Activated naive CD4-positive, alpha-beta T cell treated with anti-CD3 and anti-CD28 coated beads, Interleukin-2, amount 50 U/mL, for 24 hours (primary cell): ENCODE measurements around the gene CCDC92.

Experiments used
- H3K27ac Mint-ChIP-seq: one replicate; pipeline ENCODE4 v1.8.0; 2021; ENCODE audit warnings: mild to moderate bottlenecking, mixed read lengths
- H3K27me3 Mint-ChIP-seq: one replicate; pipeline ENCODE4 v1.8.0; 2021; ENCODE audit warnings: mixed read lengths
- H3K36me3 Mint-ChIP-seq: one replicate; pipeline ENCODE4 v1.8.0; 2021; ENCODE audit warnings: mixed read lengths
- H3K4me1 Mint-ChIP-seq: one replicate; pipeline ENCODE4 v1.8.0; 2021; ENCODE audit warnings: mixed read lengths
- H3K4me3 Mint-ChIP-seq: one replicate; pipeline ENCODE4 v1.8.0; 2021; ENCODE audit warnings: mild to moderate bottlenecking, mixed read lengths
- H3K9me3 Mint-ChIP-seq: one replicate; pipeline ENCODE4 v1.8.0; 2021; ENCODE audit warnings: mixed read lengths

Gene CCDC92

DNA sequence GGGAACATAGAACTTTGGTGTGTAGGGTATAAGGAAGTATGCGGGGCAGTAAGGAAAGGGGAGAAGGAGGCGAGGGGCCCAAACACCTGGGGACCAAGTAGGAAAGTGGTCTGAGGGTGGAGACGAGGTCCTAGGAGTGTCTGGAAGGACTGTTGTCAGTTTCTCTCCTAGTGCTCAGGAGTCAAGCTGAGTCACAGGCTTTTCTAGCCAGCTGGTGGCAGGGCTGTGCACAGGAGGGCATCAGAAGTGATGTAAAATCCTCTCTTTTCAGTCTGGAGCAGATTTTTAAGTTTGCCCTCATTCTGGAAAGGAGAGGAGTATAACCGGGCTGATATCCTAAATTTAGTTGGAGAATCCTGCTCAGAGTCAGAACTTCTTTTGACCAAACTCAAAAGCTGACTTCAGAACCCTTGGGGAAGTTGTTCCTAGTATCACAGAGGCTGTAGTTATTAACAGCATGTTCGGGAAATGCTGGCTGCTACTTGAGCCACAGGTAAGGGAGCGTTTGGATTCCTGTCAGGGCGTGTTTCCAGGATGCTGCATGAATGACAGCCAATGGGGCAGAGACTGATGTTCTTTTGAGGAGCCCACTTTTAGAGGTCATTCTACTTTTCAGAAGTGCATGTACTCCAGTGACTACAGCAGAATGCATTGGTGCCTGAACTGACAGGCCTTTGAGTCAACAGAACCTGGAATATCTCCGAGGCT, 19.6 kb upstream of the CCDC92 start:
- Mint-ChIP-seq H3K36me3 (peaks cover 25% of the 10 kb centered on the region), H3K9me3 (no peaks in the 10 kb centered on the region), H3K4me1 (peaks cover 52% of the 10 kb centered on the region), H3K27me3 (no peaks in the 10 kb centered on the region), H3K27ac (no peak overlapping the region), H3K4me3 (no peak overlapping the region)

DNA sequence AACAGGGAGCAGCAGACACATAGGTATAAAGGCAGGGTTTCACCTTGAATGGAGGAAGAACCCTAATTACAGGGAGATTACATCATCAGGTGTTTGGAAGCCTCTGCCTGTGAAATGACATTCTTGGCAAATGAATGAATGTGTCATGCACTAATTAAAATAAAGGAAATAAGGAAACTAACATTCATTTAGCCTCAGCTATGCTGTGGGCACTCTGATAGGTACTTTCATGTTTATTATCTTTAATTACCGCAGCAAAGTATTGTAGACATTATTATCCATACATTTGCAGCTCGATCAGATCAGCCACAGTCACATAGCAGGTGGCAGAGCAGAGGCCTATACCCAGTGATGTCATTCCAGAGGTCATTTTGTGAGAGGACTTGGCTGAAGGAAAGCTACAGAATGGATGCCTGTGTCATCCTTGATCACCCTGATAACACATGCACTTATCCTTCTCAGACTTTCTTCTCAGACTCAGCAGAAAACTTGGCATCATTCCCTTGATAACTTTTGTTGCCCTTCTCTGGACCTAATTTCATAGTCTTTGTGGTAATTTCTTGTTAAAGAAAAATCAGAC, 18.8 kb upstream of the CCDC92 start:
- Mint-ChIP-seq H3K4me3 (no peak overlapping the region), H3K27ac (no peak overlapping the region), H3K36me3 (peaks cover 25% of the 10 kb centered on the region), H3K27me3 (no peaks in the 10 kb centered on the region), H3K4me1 (peaks cover 50% of the 10 kb centered on the region), H3K9me3 (no peaks in the 10 kb centered on the region)

DNA sequence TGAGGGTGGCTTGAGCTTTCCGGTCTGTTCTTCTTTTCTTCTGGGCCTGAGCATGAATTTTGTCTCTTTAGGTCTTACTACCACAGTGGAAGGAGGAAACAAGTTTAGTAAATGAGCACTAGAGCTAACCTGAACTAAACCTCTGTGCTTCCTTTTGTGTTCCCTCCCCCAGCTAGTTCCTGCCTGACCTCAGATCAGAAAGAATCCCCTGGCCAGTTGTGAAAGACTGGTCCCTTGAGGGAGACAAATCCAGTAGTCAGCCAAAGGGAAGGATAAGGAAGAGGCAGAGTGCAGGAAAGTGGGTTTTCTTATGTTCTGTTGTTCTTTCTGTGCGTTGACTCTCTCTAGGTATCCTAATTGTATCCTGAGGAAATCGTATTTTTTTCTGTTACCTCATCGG, 17.9 kb upstream of the CCDC92 start:
- Mint-ChIP-seq H3K4me1 (peaks cover 40% of the 10 kb centered on the region), H3K9me3 (no peaks in the 10 kb centered on the region), H3K36me3 (peaks cover 21% of the 10 kb centered on the region), H3K27me3 (no peaks in the 10 kb centered on the region), H3K4me3 (no peak overlapping the region), H3K27ac (no peak overlapping the region)

DNA sequence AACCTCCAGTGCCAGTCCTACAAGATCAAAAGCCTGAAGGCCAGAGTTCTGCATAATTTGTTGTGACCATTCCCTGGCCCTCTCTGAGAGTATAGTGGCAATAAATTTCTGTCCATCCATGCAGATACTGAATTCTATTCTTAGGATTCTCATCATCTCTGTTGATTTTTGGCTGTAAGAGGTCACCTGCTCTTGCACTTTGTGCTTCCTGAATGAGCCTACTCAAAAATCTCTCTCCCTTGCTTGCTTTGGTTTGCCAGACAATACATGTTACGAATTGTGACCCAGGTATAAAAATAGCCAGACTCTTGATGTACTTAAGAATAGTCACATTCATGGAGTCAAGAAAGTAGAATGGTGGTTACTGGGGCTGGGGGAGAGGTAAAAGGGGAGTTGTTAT, 17.1 kb upstream of the CCDC92 start:
- peaks cover 19% of the 10 kb centered on the region for H3K36me3 Mint-ChIP-seq
- H3K9me3 Mint-ChIP-seq = no peaks in the 10 kb centered on the region
- peaks cover 37% of the 10 kb centered on the region for H3K4me1 Mint-ChIP-seq
- no peak overlapping the region for H3K4me3 Mint-ChIP-seq
- no peak overlapping the region for H3K27ac Mint-ChIP-seq
- no peaks in the 10 kb centered on the region for H3K27me3 Mint-ChIP-seq

GRCh38 chr12:123989168-123989567, 16.5 kb upstream of the CCDC92 start:
- Mint-ChIP-seq H3K9me3 (no peaks in the 10 kb centered on the region), H3K27me3 (no peaks in the 10 kb centered on the region), H3K36me3 (peaks cover 19% of the 10 kb centered on the region), H3K4me3 (no peak overlapping the region), H3K27ac (no peak overlapping the region), H3K4me1 (peaks cover 38% of the 10 kb centered on the region)

DNA sequence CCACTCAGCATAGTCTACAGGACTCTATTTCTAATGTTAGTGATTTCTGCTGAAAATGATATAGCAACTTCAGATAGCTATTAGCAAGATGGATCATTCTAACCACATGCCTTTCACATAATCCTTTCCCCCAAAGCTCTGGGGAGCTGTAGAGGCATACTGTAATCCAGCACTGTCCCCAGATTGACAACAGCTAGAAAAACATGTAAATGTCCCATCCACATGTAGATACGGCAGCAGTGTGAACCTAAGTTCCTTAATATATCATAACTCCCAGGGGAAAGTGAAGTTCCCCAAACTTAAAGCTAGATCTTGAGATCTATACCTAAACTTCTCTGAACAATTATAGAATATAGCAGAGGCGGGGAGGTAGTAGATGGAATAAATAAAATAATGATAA, 14.4 kb upstream of the CCDC92 start:
- peaks cover 38% of the 10 kb centered on the region for H3K4me1 Mint-ChIP-seq
- H3K27ac Mint-ChIP-seq = no peak overlapping the region
- no peak overlapping the region for H3K4me3 Mint-ChIP-seq
- H3K27me3 Mint-ChIP-seq = no peaks in the 10 kb centered on the region
- H3K36me3 Mint-ChIP-seq = peaks cover 17% of the 10 kb centered on the region
- H3K9me3 Mint-ChIP-seq = no peaks in the 10 kb centered on the region

GRCh38 chr12:123986374-123986965, 13.8 kb upstream of the CCDC92 start:
- peaks cover 14% of the 10 kb centered on the region for H3K36me3 Mint-ChIP-seq
- no peaks in the 10 kb centered on the region for H3K9me3 Mint-ChIP-seq
- H3K27me3 Mint-ChIP-seq = no peaks in the 10 kb centered on the region
- H3K4me1 Mint-ChIP-seq = peaks cover 34% of the 10 kb centered on the region
- no peak overlapping the region for H3K4me3 Mint-ChIP-seq
- H3K27ac Mint-ChIP-seq = no peak overlapping the region

GRCh38 chr12:123984903-123985302, 12.3 kb upstream of the CCDC92 start:
- no peaks in the 10 kb centered on the region for H3K27me3 Mint-ChIP-seq
- H3K4me1 Mint-ChIP-seq = peaks cover 29% of the 10 kb centered on the region
- H3K9me3 Mint-ChIP-seq = no peaks in the 10 kb centered on the region
- H3K36me3 Mint-ChIP-seq = peaks cover 11% of the 10 kb centered on the region
- no peak overlapping the region for H3K27ac Mint-ChIP-seq
- H3K4me3 Mint-ChIP-seq = no peak overlapping the region

DNA sequence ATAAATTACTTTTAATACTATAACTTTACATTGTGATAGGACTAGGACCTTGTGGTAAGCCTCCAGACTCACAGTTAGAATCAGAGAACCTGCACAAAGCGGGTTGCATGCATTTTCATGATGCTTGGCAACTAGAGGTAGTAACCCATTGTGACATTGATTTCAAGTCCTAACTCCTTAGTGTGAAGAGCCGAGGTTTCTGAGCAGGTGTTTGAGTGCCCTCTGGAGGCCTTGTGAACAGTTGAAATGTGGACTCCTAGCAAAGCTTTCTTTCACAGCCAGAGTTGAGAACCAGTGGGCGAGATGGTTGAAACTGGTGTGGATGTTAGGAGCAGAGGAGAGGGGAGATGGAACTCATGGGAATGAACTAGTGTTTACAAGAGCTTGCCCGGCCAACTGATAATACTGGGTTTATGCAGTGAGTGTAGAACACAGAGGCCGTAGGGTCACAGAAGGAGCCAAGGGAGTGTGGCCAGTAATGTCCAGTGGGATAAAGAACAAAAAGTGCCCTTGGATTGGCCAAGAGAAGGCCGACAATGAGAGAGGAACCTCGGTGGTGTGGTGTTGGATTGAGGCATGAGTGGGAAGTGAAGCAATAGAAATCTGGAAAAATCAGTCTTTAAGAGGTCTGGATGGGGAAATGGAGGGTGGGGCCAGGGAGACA, 11.3 kb upstream of the CCDC92 start:
- Mint-ChIP-seq H3K27ac (peak overlapping the region; percentile 91), H3K4me1 (peaks cover 32% of the 10 kb centered on the region), H3K36me3 (peaks cover 11% of the 10 kb centered on the region), H3K4me3 (no peak overlapping the region), H3K27me3 (no peaks in the 10 kb centered on the region), H3K9me3 (no peaks in the 10 kb centered on the region)

- Mint-ChIP-seq H3K4me1 (peaks cover 31% of the 10 kb centered on the region), H3K36me3 (peaks cover 3% of the 10 kb centered on the region), H3K27ac (no peak overlapping the region)
Measured at GRCh38 chr12:123982269-123982668, 9.6 kb upstream of the CCDC92 start.

GRCh38 chr12:123979566-123979965, 6.9 kb upstream of the CCDC92 start:
- Mint-ChIP-seq H3K27ac (no peak overlapping the region), H3K4me3 (no peak overlapping the region), H3K4me1 (peaks cover 38% of the 10 kb centered on the region), H3K27me3 (no peaks in the 10 kb centered on the region), H3K9me3 (no peaks in the 10 kb centered on the region), H3K36me3 (peaks cover 12% of the 10 kb centered on the region)

More at GRCh38 chr12:123982269-123982668, 9.6 kb upstream of the CCDC92 start:
- Mint-ChIP-seq H3K27me3 (no peaks in the 10 kb centered on the region), H3K4me3 (no peak overlapping the region), H3K9me3 (no peaks in the 10 kb centered on the region)

DNA sequence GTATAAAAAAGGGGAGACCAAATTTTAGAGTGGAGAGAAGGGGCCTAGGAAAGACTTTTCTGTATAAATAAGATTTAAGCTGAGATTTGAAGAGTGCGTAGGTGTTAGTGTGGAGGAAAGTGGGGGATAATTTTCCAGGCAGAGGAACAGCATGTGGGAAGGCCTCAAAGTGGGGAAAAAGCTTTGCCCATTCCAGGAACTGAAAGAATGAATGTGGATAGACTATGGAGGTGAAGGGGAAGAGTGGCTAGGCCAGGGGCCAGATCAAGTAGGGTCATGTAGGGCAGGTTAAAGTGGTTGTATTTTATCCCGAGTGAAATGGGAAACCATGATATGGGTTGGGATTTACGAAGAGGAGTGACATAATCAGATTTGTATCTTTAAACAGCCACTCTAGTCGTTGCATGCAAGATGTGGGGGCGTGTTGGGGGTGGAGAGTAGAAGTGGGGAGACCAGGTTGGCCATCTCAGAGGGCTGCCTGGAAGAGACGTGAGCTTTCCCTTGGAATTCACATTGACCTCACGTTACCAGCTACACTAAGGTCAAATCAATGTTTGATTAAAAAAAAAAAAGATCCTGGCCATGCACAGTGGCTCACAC, 3.7 kb upstream of the CCDC92 start:
- H3K27ac Mint-ChIP-seq = no peak overlapping the region
- peaks cover 10% of the 10 kb centered on the region for H3K36me3 Mint-ChIP-seq
- no peak overlapping the region for H3K4me3 Mint-ChIP-seq
- H3K9me3 Mint-ChIP-seq = no peaks in the 10 kb centered on the region
- H3K4me1 Mint-ChIP-seq = peaks cover 43% of the 10 kb centered on the region
- H3K27me3 Mint-ChIP-seq = no peaks in the 10 kb centered on the region

DNA sequence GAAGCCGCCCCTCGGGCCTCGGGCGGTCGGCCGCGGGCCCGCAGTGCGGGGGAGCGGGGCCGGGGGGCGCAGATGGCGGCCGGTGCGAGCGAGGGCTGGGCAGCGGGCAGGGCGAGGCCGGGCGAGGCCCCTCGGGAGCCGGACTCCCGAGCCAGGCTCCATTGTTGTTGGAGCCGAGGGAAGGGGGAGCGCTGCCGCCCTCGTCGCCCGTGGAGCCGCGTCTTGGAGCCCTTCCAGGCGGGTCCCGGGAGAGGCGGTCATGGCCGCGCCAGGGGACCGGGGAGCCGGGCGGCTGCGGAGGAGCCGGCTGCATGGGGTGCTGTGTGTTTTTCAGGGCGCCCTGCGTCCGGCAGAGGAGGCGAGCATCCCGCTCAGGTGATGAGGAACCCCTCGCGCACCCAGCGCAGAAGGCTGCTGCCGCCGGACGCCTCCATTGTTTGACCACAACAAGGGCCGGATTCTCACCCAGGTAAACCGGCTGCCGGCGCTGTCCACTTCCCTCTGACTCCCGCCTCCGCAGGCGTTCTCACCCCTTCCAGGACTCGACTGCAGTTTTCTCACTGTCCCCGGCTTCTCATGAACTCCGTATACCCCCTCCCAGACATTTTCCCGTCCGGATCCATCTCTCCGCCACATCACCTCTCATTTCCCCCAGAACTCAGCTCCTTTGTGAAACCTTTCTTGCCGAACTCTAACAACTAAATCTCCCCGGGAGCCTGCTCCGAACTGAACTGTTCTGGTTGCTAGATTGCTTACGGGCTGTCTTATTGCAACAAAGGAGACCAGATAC, 1.1 kb upstream of the CCDC92 start:
- H3K4me3 Mint-ChIP-seq = peak overlapping the region; percentile 90
- H3K36me3 Mint-ChIP-seq = peaks cover 9% of the 10 kb centered on the region
- peaks cover 57% of the 10 kb centered on the region for H3K4me1 Mint-ChIP-seq
- no peaks in the 10 kb centered on the region for H3K27me3 Mint-ChIP-seq
- no peaks in the 10 kb centered on the region for H3K9me3 Mint-ChIP-seq
- H3K27ac Mint-ChIP-seq = peak overlapping the region; percentile 85

DNA sequence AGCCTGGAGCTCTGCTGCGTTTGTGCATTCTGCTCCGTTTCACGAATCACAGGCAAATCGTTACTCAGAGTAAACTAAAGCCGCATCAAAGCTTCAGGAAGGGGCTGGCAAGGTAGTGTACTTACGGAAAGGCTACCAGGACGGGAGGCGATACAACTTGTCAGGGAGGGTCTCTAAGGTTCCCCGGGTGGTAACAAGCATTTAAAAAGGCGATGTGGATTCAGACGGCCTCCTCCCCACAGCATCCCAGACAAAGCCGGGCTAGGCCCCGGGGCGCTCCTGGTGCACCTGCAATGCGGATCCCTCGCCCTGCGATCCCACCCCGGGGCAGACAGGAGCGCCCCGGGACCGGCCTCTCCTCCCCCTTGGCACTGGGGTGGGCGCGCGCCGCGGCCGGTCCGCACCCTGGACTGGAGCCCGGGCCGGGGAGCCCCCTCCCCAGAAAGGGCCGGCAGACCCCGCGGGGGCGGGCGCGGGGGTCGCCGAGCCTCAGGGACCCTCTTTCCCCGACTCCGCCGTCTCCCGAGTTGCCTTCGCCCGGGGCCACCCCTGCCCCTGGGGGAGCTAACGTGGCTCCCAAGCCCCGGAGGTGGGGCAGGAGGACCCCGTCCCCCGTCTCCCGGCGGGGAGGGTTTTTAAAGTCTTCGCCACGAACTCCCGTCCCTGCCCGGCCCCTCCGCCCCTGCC, 718 bp downstream of the CCDC92 start:
- Mint-ChIP-seq H3K27ac (peak overlapping the region; percentile 84), H3K4me3 (peak overlapping the region; percentile 93), H3K36me3 (peaks cover 10% of the 10 kb centered on the region), H3K27me3 (no peaks in the 10 kb centered on the region), H3K9me3 (no peaks in the 10 kb centered on the region), H3K4me1 (peaks cover 61% of the 10 kb centered on the region)

GRCh38 chr12:123971449-123971769, 1.2 kb downstream of the CCDC92 start:
- peak overlapping the region; percentile 93 for H3K4me3 Mint-ChIP-seq

More at GRCh38 chr12:123971449-123971769, 1.2 kb downstream of the CCDC92 start:
- peak overlapping the region; percentile 84 for H3K27ac Mint-ChIP-seq
- no peaks in the 10 kb centered on the region for H3K27me3 Mint-ChIP-seq
- H3K36me3 Mint-ChIP-seq = peaks cover 9% of the 10 kb centered on the region
- H3K4me1 Mint-ChIP-seq = peaks cover 60% of the 10 kb centered on the region
- no peaks in the 10 kb centered on the region for H3K9me3 Mint-ChIP-seq
